Stomach (tissue), 9 donors: ENCODE measurements around the gene SAFB. TPM values are rescaled to one million over a fixed set of nuclear protein-coding genes. Genes with fewer than 3 reads are reported as not detected.

Experiments
- DNase-seq, 2 donors: peaks; one replicate each; pipeline versions ENCODE4 v3.0.0 to v3.0.0-alpha.2; 2013 to 2019
- H3K27ac ChIP-seq, 5 donors: fragments of 200-600 bp in 4 of 5; sonication (generic) in 4 of 5; one replicate each; pipeline ENCODE4 v1.5.1; 2013 to 2019; ENCODE audit warnings: mild to moderate bottlenecking in 1 of 5, moderate library complexity in 1 of 5
- H3K27me3 ChIP-seq, 3 donors: fragments of 200-600 bp; sonication (generic); one replicate each; pipeline ENCODE4 v1.5.1; 2017 to 2019; ENCODE audit warnings: mixed run types in 1 of 3
- H3K36me3 ChIP-seq, 4 donors: fragments of 200-600 bp; sonication (generic); 1 replicate in 3 of 4; 2 replicates in 1 of 4; pipeline ENCODE4 v1.5.1; 2016 to 2019
- H3K4me1 ChIP-seq, 4 donors: fragments of 200-600 bp; sonication (generic); one replicate each; pipeline ENCODE4 v1.5.1; 2016 to 2019
- H3K4me3 ChIP-seq, 4 donors: fragments of 200-600 bp; sonication (generic) in 3 of 4; one replicate each; pipeline ENCODE4 v1.5.1; 2016 to 2019; ENCODE audit warnings: mild to moderate bottlenecking in 1 of 4
- H3K9me3 ChIP-seq, 4 donors: fragments of 200-600 bp; sonication (generic); one replicate each; pipeline ENCODE4 v1.5.1; 2016 to 2019
- CTCF ChIP-seq, 7 experiments: fragments of 450-650 bp in 4 of 7; fragments of 200-600 bp in 3 of 7; sonication (generic) in 3 of 7; IDR thresholded peaks; one replicate each; pipeline ENCODE4 v1.5.1; 2016 to 2019; ENCODE audit warnings: antibody characterized with exemption in 7 of 7, control low read depth in 2 of 7, mild to moderate bottlenecking in 1 of 7
- EP300 ChIP-seq: sonication (generic); formaldehyde crosslinking; IDR thresholded peaks from one replicate; pipeline ENCODE4 v1.6.1; 2017; ENCODE audit warnings: antibody characterized with exemption
- POLR2A ChIP-seq, 4 donors: fragments of 450-650 bp; IDR thresholded peaks; one replicate each; pipeline ENCODE4 v1.6.1; 2016; ENCODE audit warnings: antibody characterized with exemption in 4 of 4, control low read depth in 2 of 4, mild to moderate bottlenecking in 1 of 4, moderate library complexity in 1 of 4
- POLR2AphosphoS5 ChIP-seq, 3 donors: sonication (generic); formaldehyde crosslinking; IDR thresholded peaks; one replicate each; pipeline ENCODE4 v1.6.1; 2016; ENCODE audit warnings: antibody characterized with exemption in 3 of 3
- WGBS, 5 donors: extraction: QIAGEN DNeasy Blood & Tissue Kit in 3 of 5; methylation state at CpG; one replicate each; pipeline versions ENCODE4 v1.1.5 to v1.1.7; 2013 to 2018; 5-methylcytosine and 5-hydroxymethylcytosine counted together
- intact Hi-C: fragments of 100-400 bp; cut with DNase I; formaldehyde crosslinking; loops from one replicate; pipeline ENCODE4 v1.15.1; 2023; ENCODE audit warnings: low total_unique reads
- polyA plus RNA-seq, 3 donors: library from polyadenylated mRNA; stranded (reverse); fragments of 200-250 nt; gene quantifications; one replicate each; pipeline ENCODE4 v1.2.3, GENCODE V29; 2013
- total RNA-seq, 5 donors: library from RNA; depleted of rRNA; stranded (reverse); fragments of >200 nt; gene quantifications; one replicate each; pipeline versions ENCODE4 v1.1.0 to v1.2.3, GENCODE V29; 2014 to 2016
- donor health status: healthy with polysubstance abuse.
- donor health status: Bipolar disorder and iron deficiency.
- donor health status: healthy.

SAFB gene
- total and polyA plus RNA-seq, 8 donors, result 33.1 to 636 (median 70.7) TPM

GRCh38 chr19:5588906-5589676 is 33.8 kb upstream of the SAFB start:
- peaks cover 77 to 95% (median 87%) of the 10 kb centered on the region in 4 donors for H3K36me3 ChIP-seq
- no peak for DNase-seq
- WGBS, 5 donors, result 67 to 84% (median 79%) methylated on average over 9 to 30 of the region's 30 CpGs
- H3K27me3 ChIP-seq, result no peaks in the 10 kb centered on the region
- intact Hi-C loops, result no loop called here
- no peaks in the 10 kb centered on the region for H3K9me3 ChIP-seq
- no peak overlapping the region for H3K4me3 ChIP-seq
- peaks cover 0 to 19% (median 11%) of the 10 kb centered on the region in 4 donors for H3K4me1 ChIP-seq
- TF ChIP-seq EP300, result no peak
- TF ChIP-seq POLR2A (IDR thresholded peaks at IDR 0.05), result no peak
- no peak for TF ChIP-seq POLR2AphosphoS5 (IDR thresholded peaks at IDR 0.05)
- no peak for TF ChIP-seq CTCF (IDR thresholded peaks at IDR 0.05)
- H3K27ac ChIP-seq, result no peak overlapping the region

DNA sequence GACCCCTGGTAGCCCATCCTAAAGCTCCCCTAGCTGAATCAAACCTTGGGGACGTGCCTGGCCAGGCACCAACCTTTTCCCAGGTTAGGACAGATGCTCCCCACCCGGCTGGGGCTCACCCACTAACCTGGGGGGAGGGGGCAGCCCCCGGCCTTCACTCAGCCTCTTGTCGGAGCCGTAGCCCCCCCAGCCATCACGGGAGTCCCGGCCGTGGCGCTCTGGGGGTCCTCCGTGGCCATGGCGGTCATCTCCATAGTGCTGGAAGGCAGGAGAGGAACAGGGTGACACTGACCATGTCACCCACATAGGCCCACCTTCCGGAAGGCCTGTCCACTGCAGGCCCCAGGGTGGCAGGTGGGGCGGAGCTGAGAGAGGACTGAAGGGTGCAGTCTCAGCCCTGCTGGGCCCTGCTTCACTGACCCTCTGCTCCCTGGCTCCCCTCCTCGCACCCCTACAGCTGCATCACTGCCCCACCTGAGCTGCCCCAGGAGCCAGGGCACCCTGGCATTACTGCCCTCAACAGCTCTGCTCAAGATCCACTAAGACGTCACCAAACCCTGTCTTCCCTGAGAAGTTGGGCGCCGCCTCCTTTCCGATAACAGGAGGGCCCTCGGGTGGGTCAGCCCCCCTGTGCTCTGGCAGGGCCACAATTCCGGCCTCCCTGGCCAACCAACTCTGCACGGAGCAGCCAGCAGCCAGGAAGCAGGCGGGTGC is 32.6 kb upstream of the SAFB start:
- intact Hi-C loops, result no loop called here
- 91 to 95% (median 92%) methylated on average over 19 to 22 of the region's 22 CpGs for WGBS, 5 donors
- H3K36me3 ChIP-seq, result peaks cover 89 to 100% (median 96%) of the 10 kb centered on the region in 4 donors
- no peak overlapping the region for H3K27ac ChIP-seq
- H3K27me3 ChIP-seq, result no peaks in the 10 kb centered on the region
- H3K9me3 ChIP-seq, result no peaks in the 10 kb centered on the region
- H3K4me3 ChIP-seq, result no peak overlapping the region
- TF ChIP-seq CTCF (IDR thresholded peaks at IDR 0.05), result no peak
- no peak for TF ChIP-seq POLR2A (IDR thresholded peaks at IDR 0.05)
- TF ChIP-seq POLR2AphosphoS5 (IDR thresholded peaks at IDR 0.05), result no peak
- TF ChIP-seq EP300, result no peak
- H3K4me1 ChIP-seq, result peaks cover 0 to 16% (median 10%) of the 10 kb centered on the region in 4 donors
- no peak for DNase-seq

DNA sequence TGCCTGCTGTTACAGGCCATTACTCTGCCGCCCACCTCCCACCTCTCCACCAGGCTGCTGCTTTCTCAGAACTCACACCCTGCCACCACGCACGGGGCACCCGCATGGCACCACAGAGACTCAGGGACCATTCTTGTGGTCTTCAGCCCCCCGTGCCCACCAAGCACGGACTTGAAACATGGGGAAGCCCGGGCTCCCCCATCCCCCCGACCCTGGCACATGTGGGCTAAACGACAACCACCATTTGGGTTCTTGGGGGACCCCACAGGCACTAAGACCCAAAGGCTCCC is 32.1 kb upstream of the SAFB start:
- no peak for TF ChIP-seq EP300
- TF ChIP-seq POLR2A (IDR thresholded peaks at IDR 0.05), result no peak
- TF ChIP-seq CTCF (IDR thresholded peaks at IDR 0.05), result no peak
- TF ChIP-seq POLR2AphosphoS5 (IDR thresholded peaks at IDR 0.05), result no peak
- intact Hi-C loops, result no loop called here

DNA sequence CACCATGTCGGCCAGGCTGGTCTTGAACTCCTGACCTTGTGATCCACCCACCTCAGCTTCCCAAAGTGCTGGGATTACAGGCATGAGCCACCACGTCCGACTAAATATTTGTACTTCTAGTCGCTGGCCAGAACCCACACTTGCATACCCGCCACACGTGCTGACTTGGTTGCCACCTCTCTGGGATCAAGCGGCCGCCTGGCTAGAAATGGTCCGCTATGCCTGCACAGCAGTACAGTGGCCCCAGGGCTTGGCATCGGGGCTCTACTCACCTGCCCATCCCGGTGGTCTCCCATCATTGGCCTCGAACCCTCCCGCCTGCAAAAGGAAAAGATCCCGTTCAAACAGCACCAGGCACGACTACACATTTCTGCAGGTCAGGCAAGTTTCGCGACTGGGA is 31.4 kb upstream of the SAFB start:
- Histone ChIP-seq H3K36me3 (peaks cover 98 to 100% (median 100%) of the 10 kb centered on the region in 4 donors), H3K4me3 (no peak overlapping the region), H3K27ac (no peak overlapping the region), H3K9me3 (no peaks in the 10 kb centered on the region), H3K4me1 (peaks cover 0 to 4% (median 2%) of the 10 kb centered on the region in 4 donors), H3K27me3 (no peaks in the 10 kb centered on the region)
- no peak for TF ChIP-seq POLR2AphosphoS5 (IDR thresholded peaks at IDR 0.05)
- no peak for TF ChIP-seq EP300
- DNase-seq, result no peak
- intact Hi-C loops, result no loop called here
- WGBS, 5 donors, result 91 to 94% (median 92%) methylated on average over 15 to 17 of the region's 17 CpGs

More for the DNA sequence above, 32.1 kb upstream of the SAFB start:
- Histone ChIP-seq H3K4me1 (peaks cover 0 to 11% (median 8%) of the 10 kb centered on the region in 4 donors), H3K4me3 (no peak overlapping the region), H3K36me3 (peaks cover 93 to 100% (median 100%) of the 10 kb centered on the region in 4 donors), H3K9me3 (no peaks in the 10 kb centered on the region), H3K27ac (no peak overlapping the region), H3K27me3 (no peaks in the 10 kb centered on the region)
- DNase-seq, result no peak
- 92 to 96% (median 94%) methylated on average over 9 of the region's 9 CpGs for WGBS, 5 donors
